H1 (cell line): ENCODE data around the gene AGAP1.

ENCODE experiments used
- CTCF ChIP-seq, 3 experiments: IDR thresholded peaks; 1 replicate in 2 of 3; 2 replicates in 1 of 3; pipeline versions ENCODE4 v1.5.1 to v1.6.1; 2011; ENCODE audit warnings: low read length in 3 of 3, mild to moderate bottlenecking in 3 of 3, inconsistent platforms in 2 of 3, low read depth in 1 of 3, moderate library complexity in 1 of 3; ENCODE audit not compliant: insufficient read depth in 1 of 3; ENCODE audit errors: control extremely low read depth in 1 of 3
- EP300 ChIP-seq, 2 experiments: IDR thresholded peaks; 1 replicate in 1 of 2; 2 replicates in 1 of 2; pipeline ENCODE4 v1.6.1; 2011 to 2012; ENCODE audit warnings: low read depth in 2 of 2, low read length in 2 of 2, mild to moderate bottlenecking in 2 of 2, borderline replicate concordance in 1 of 2, inconsistent platforms in 1 of 2, moderate library complexity in 1 of 2
- RFX5 ChIP-seq: IDR thresholded peaks from 2 replicates; pipeline ENCODE4 v1.6.1; 2011; ENCODE audit warnings: low read depth, low read length, improper control_type of control experiment, borderline replicate concordance

GRCh38 chr2:236119476-236119875, 625.6 kb downstream of the AGAP1 start:
- no peak for TF ChIP-seq CTCF (IDR thresholded peaks at IDR 0.05; ENCODE audit: control extremely low read depth in 1 of 3, insufficient read depth in 1 of 3, low read depth in 1 of 3, low read length in 3 of 3)
- TF ChIP-seq RFX5, result no peak
- TF ChIP-seq EP300 (IDR thresholded peaks at IDR 0.05; ENCODE audit: borderline replicate concordance in 1 of 2, low read depth in 2 of 2, low read length in 2 of 2), result no peak
